ENCODE measurements around the gene LAMC3.

LAMC3 gene

GRCh38 chr9:131024978-131025868, 16.2 kb downstream of the LAMC3 start:
- Histone ChIP-seq H3K9ac (ENCODE audit: low read length) (no peak overlapping the region), H3K27me3 (ENCODE audit: control insufficient read depth, insufficient read depth, low read length) (no peaks in the 10 kb centered on the region), H3K4me1 (ENCODE audit: control insufficient read depth, insufficient read depth, low read length) (no peaks in the 10 kb centered on the region), H3K36me3 (ENCODE audit: control insufficient read depth, insufficient read depth, low read length) (no peaks in the 10 kb centered on the region), H3K27ac (ENCODE audit: low read depth, low read length) (no peak overlapping the region), H3K4me3 (ENCODE audit: low read length) (no peak overlapping the region)

- Histone ChIP-seq H3K4me3 (ENCODE audit: low read length) (no peak overlapping the region), H3K36me3 (ENCODE audit: control insufficient read depth, insufficient read depth, low read length) (no peaks in the 10 kb centered on the region), H3K27me3 (ENCODE audit: control insufficient read depth, insufficient read depth, low read length) (no peaks in the 10 kb centered on the region), H3K4me1 (ENCODE audit: control insufficient read depth, insufficient read depth, low read length) (no peaks in the 10 kb centered on the region), H3K9ac (ENCODE audit: low read length) (no peak overlapping the region), H3K27ac (ENCODE audit: low read depth, low read length) (no peak overlapping the region)
These were observed 17.2 kb downstream of the LAMC3 start for GRCh38 chr9:131025953-131026858.

GRCh38 chr9:131027048-131027871, 18.3 kb downstream of the LAMC3 start:
- H3K4me3 ChIP-seq (ENCODE audit: low read length): no peak overlapping the region
- no peaks in the 10 kb centered on the region for H3K27me3 ChIP-seq (ENCODE audit: control insufficient read depth, insufficient read depth, low read length)
- H3K9ac ChIP-seq (ENCODE audit: low read length): no peak overlapping the region
- no peaks in the 10 kb centered on the region for H3K36me3 ChIP-seq (ENCODE audit: control insufficient read depth, insufficient read depth, low read length)
- no peak overlapping the region for H3K27ac ChIP-seq (ENCODE audit: low read depth, low read length)
- no peaks in the 10 kb centered on the region for H3K4me1 ChIP-seq (ENCODE audit: control insufficient read depth, insufficient read depth, low read length)

GRCh38 chr9:131027872-131028179, 18.9 kb downstream of the LAMC3 start:
- H3K4me1 ChIP-seq (ENCODE audit: control insufficient read depth, insufficient read depth, low read length): no peaks in the 10 kb centered on the region
- H3K4me3 ChIP-seq (ENCODE audit: low read length): no peak overlapping the region
- H3K9ac ChIP-seq (ENCODE audit: low read length): no peak overlapping the region
- no peaks in the 10 kb centered on the region for H3K36me3 ChIP-seq (ENCODE audit: control insufficient read depth, insufficient read depth, low read length)
- no peaks in the 10 kb centered on the region for H3K27me3 ChIP-seq (ENCODE audit: control insufficient read depth, insufficient read depth, low read length)
- H3K27ac ChIP-seq (ENCODE audit: low read depth, low read length): no peak overlapping the region

- Histone ChIP-seq H3K27ac (ENCODE audit: low read depth, low read length) (no peak overlapping the region), H3K27me3 (ENCODE audit: control insufficient read depth, insufficient read depth, low read length) (no peaks in the 10 kb centered on the region), H3K4me1 (ENCODE audit: control insufficient read depth, insufficient read depth, low read length) (no peaks in the 10 kb centered on the region), H3K4me3 (ENCODE audit: low read length) (no peak overlapping the region), H3K9ac (ENCODE audit: low read length) (no peak overlapping the region), H3K36me3 (ENCODE audit: control insufficient read depth, insufficient read depth, low read length) (no peaks in the 10 kb centered on the region)
These were observed 19.4 kb downstream of the LAMC3 start for GRCh38 chr9:131028221-131028884.

GRCh38 chr9:131028931-131029573, 20.1 kb downstream of the LAMC3 start:
- Histone ChIP-seq H3K4me3 (ENCODE audit: low read length) (no peak overlapping the region), H3K9ac (ENCODE audit: low read length) (no peak overlapping the region), H3K27me3 (ENCODE audit: control insufficient read depth, insufficient read depth, low read length) (no peaks in the 10 kb centered on the region), H3K36me3 (ENCODE audit: control insufficient read depth, insufficient read depth, low read length) (no peaks in the 10 kb centered on the region), H3K27ac (ENCODE audit: low read depth, low read length) (no peak overlapping the region), H3K4me1 (ENCODE audit: control insufficient read depth, insufficient read depth, low read length) (no peaks in the 10 kb centered on the region)

- Histone ChIP-seq H3K4me1 (ENCODE audit: control insufficient read depth, insufficient read depth, low read length) (no peaks in the 10 kb centered on the region), H3K4me3 (ENCODE audit: low read length) (no peak overlapping the region), H3K36me3 (ENCODE audit: control insufficient read depth, insufficient read depth, low read length) (no peaks in the 10 kb centered on the region), H3K27me3 (ENCODE audit: control insufficient read depth, insufficient read depth, low read length) (no peaks in the 10 kb centered on the region), H3K27ac (ENCODE audit: low read depth, low read length) (no peak overlapping the region), H3K9ac (ENCODE audit: low read length) (no peak overlapping the region)
These were observed 20.6 kb downstream of the LAMC3 start for GRCh38 chr9:131029574-131029952.

GRCh38 chr9:131030239-131031004, 21.4 kb downstream of the LAMC3 start:
- Histone ChIP-seq H3K4me1 (ENCODE audit: control insufficient read depth, insufficient read depth, low read length) (no peaks in the 10 kb centered on the region), H3K9ac (ENCODE audit: low read length) (no peak overlapping the region), H3K36me3 (ENCODE audit: control insufficient read depth, insufficient read depth, low read length) (no peaks in the 10 kb centered on the region), H3K27me3 (ENCODE audit: control insufficient read depth, insufficient read depth, low read length) (no peaks in the 10 kb centered on the region), H3K27ac (ENCODE audit: low read depth, low read length) (no peak overlapping the region), H3K4me3 (ENCODE audit: low read length) (no peak overlapping the region)

GRCh38 chr9:131031005-131031641, 22.1 kb downstream of the LAMC3 start:
- no peak overlapping the region for H3K27ac ChIP-seq (ENCODE audit: low read depth, low read length)
- no peak overlapping the region for H3K9ac ChIP-seq (ENCODE audit: low read length)
- H3K27me3 ChIP-seq (ENCODE audit: control insufficient read depth, insufficient read depth, low read length): no peaks in the 10 kb centered on the region
- no peaks in the 10 kb centered on the region for H3K4me1 ChIP-seq (ENCODE audit: control insufficient read depth, insufficient read depth, low read length)
- no peak overlapping the region for H3K4me3 ChIP-seq (ENCODE audit: low read length)
- no peaks in the 10 kb centered on the region for H3K36me3 ChIP-seq (ENCODE audit: control insufficient read depth, insufficient read depth, low read length)

- Histone ChIP-seq H3K4me3 (ENCODE audit: low read length) (no peak overlapping the region), H3K27me3 (ENCODE audit: control insufficient read depth, insufficient read depth, low read length) (no peaks in the 10 kb centered on the region), H3K36me3 (ENCODE audit: control insufficient read depth, insufficient read depth, low read length) (no peaks in the 10 kb centered on the region), H3K27ac (ENCODE audit: low read depth, low read length) (no peak overlapping the region), H3K4me1 (ENCODE audit: control insufficient read depth, insufficient read depth, low read length) (no peaks in the 10 kb centered on the region), H3K9ac (ENCODE audit: low read length) (no peak overlapping the region)
These were observed 22.6 kb downstream of the LAMC3 start for GRCh38 chr9:131031642-131032005.

GRCh38 chr9:131032384-131032783, 23.4 kb downstream of the LAMC3 start:
- H3K4me3 ChIP-seq (ENCODE audit: low read length): no peak overlapping the region
- H3K36me3 ChIP-seq (ENCODE audit: control insufficient read depth, insufficient read depth, low read length): no peaks in the 10 kb centered on the region
- H3K27me3 ChIP-seq (ENCODE audit: control insufficient read depth, insufficient read depth, low read length): no peaks in the 10 kb centered on the region
- H3K27ac ChIP-seq (ENCODE audit: low read depth, low read length): no peak overlapping the region
- H3K4me1 ChIP-seq (ENCODE audit: control insufficient read depth, insufficient read depth, low read length): peaks cover 2% of the 10 kb centered on the region
- H3K9ac ChIP-seq (ENCODE audit: low read length): no peak overlapping the region
